GM18520 (cell line): ENCODE data around the gene LAGE3.
A peak's percentile ranks its signal among the peaks of the same experiment; 100 is the strongest.

Experiments
- ATAC-seq: cut with Tn5 transposase; IDR thresholded peaks from one replicate; pipeline ENCODE4 v1.9.1; 2021; ENCODE audit not compliant: unreplicated experiment

Gene LAGE3

GRCh38 chrX:154458954-154459778 lies 19.9 kb downstream of the LAGE3 start:
- ATAC-seq = no peak

- peak; percentile 53 for ATAC-seq
Observed at GRCh38 chrX:154458116-154458953, 20.7 kb downstream of the LAGE3 start, which contains the start of gene PLXNA3. Gene PLXNA3 (plus strand): TSS chrX:154458281. CDS start chrX:154460184, 1,903 bp downstream.

- ATAC-seq = peak; percentile 54
Observed at GRCh38 chrX:154457491-154458115, 21.5 kb downstream of the LAGE3 start.

GRCh38 chrX:154452823-154453222 lies 26.3 kb downstream of the LAGE3 start:
- ATAC-seq = no peak

GRCh38 chrX:154450312-154450711 lies 28.8 kb downstream of the LAGE3 start:
- ATAC-seq = no peak

- no peak for ATAC-seq
Observed at GRCh38 chrX:154449618-154450017, 29.5 kb downstream of the LAGE3 start.

- no peak for ATAC-seq
Observed at GRCh38 chrX:154448484-154448883, 30.6 kb downstream of the LAGE3 start.

GRCh38 chrX:154446430-154446829 lies 32.7 kb downstream of the LAGE3 start:
- ATAC-seq = no peak

- no peak for ATAC-seq
Observed at GRCh38 chrX:154445776-154446175, 33.3 kb downstream of the LAGE3 start.

GRCh38 chrX:154444755-154445246 lies 34.3 kb downstream of the LAGE3 start:
- no peak for ATAC-seq

GRCh38 chrX:154443992-154444754 lies 34.9 kb downstream of the LAGE3 start, which contains the start of gene FAM50A:
Gene FAM50A (plus strand): TSS chrX:154444141. CDS start chrX:154444236, 95 bp downstream.
- ATAC-seq = peak; percentile 76

GRCh38 chrX:154443479-154443910 lies 35.6 kb downstream of the LAGE3 start:
- ATAC-seq = no peak

GRCh38 chrX:154441984-154442707 lies 36.9 kb downstream of the LAGE3 start:
- no peak for ATAC-seq

GRCh38 chrX:154441564-154441963 lies 37.5 kb downstream of the LAGE3 start:
- ATAC-seq = no peak

GRCh38 chrX:154440623-154441357 lies 38.3 kb downstream of the LAGE3 start:
- ATAC-seq = no peak

- ATAC-seq = no peak
Observed at GRCh38 chrX:154439841-154440240, 39.2 kb downstream of the LAGE3 start.

- ATAC-seq = no peak
Observed at GRCh38 chrX:154437971-154438893, 40.8 kb downstream of the LAGE3 start.
